Measurements from ENCODE around the gene CBARP. TPM values are rescaled to one million over a fixed set of nuclear protein-coding genes. Genes with fewer than 3 reads are reported as not detected.

The CBARP gene
- total RNA-seq, 1 experiment from 2014 or later, result 13.3 TPM

DNA sequence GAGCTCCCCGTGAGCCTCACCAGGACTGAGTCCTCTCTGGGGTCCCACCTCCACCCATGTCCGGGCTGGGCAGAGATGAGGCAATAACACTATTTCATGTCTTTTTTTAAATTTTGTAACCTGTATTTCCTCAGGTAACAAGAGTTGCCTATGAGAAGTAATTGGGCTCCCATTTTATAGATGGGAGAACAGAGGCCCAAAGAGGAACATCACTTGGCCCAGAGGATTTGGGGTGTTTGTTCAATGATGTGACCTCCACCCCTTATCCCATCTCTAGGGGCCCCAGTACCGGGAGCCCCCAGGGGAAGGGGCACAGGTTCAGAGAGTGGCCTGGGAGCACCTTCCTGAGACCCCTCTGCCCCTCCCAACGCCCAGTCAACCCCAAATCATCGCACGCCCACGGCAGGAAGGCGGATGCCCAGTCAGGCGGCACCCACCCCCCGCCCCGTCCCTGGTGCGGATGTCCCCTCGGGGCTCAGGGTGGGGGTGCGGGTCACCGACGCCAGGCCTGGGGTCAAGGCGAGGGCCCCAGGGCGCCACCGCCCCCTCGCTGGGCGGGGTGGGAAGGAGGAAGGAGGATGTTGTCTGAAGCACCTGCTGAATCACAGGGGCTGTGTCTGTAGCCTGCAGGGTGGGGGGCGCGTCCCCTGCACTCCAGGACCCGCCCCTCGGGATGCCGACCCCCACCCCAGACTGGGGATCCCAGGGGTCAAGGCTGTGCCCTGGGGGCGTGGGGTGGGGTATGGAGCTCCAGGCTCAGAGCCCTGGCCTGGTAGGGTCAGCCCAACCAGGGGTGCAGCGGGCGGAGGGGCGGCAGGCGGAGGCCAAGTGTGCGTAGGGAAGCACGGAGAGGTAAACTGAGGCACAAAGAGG lies 22.3 kb upstream of the CBARP start:
- no peak for TF ChIP-seq EZH2 (IDR thresholded peaks at IDR 0.05; ENCODE audit: borderline replicate concordance, low read depth, low read length, poor library complexity, severe bottlenecking)
- TF ChIP-seq, protein P1, sequence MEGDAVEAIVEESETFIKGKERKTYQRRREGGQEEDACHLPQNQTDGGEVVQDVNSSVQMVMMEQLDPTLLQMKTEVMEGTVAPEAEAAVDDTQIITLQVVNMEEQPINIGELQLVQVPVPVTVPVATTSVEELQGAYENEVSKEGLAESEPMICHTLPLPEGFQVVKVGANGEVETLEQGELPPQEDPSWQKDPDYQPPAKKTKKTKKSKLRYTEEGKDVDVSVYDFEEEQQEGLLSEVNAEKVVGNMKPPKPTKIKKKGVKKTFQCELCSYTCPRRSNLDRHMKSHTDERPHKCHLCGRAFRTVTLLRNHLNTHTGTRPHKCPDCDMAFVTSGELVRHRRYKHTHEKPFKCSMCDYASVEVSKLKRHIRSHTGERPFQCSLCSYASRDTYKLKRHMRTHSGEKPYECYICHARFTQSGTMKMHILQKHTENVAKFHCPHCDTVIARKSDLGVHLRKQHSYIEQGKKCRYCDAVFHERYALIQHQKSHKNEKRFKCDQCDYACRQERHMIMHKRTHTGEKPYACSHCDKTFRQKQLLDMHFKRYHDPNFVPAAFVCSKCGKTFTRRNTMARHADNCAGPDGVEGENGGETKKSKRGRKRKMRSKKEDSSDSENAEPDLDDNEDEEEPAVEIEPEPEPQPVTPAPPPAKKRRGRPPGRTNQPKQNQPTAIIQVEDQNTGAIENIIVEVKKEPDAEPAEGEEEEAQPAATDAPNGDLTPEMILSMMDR (conservative IDR thresholded peaks at IDR 0.05; ENCODE audit: low read depth, low read length), result no peak
- Histone ChIP-seq H3K27ac (ENCODE audit: low read depth, low read length, poor library complexity, severe bottlenecking) (peak overlapping the region; percentile 77), H3K36me3 (ENCODE audit: insufficient read depth, low read length, poor library complexity, severe bottlenecking) (peaks cover 29% of the 10 kb centered on the region), H3K4me3 (ENCODE audit: low read depth, low read length, poor library complexity, severe bottlenecking) (peak overlapping the region; percentile 82), H3K4me1 (ENCODE audit: insufficient read depth, low read length, poor library complexity, severe bottlenecking) (peaks cover 74% of the 10 kb centered on the region), H3K27me3 (replicated peaks; ENCODE audit: insufficient read depth, low read depth, low read length, poor library complexity) (no peaks in the 10 kb centered on the region), H3K9me3 (ENCODE audit: low read depth, low read length, poor library complexity, severe bottlenecking) (no peaks in the 10 kb centered on the region)
- intact Hi-C loops (cut with micrococcal nuclease; ENCODE audit: unreplicated experiment), result no loop called here
- BruUV-seq (replicated peaks), result no TSS peak
- ChIA-PET POLR2A (ENCODE audit: low non-redundant PET) (interaction anchor here (1.5 kb wide), 1 partner anchor 9 kb away, joined by 3 read pairs; the partner anchor contains the start of gene CIRBP), CTCF (no interaction called here)
- DNase-seq (ENCODE audit: low spot score), result no peak

DNA sequence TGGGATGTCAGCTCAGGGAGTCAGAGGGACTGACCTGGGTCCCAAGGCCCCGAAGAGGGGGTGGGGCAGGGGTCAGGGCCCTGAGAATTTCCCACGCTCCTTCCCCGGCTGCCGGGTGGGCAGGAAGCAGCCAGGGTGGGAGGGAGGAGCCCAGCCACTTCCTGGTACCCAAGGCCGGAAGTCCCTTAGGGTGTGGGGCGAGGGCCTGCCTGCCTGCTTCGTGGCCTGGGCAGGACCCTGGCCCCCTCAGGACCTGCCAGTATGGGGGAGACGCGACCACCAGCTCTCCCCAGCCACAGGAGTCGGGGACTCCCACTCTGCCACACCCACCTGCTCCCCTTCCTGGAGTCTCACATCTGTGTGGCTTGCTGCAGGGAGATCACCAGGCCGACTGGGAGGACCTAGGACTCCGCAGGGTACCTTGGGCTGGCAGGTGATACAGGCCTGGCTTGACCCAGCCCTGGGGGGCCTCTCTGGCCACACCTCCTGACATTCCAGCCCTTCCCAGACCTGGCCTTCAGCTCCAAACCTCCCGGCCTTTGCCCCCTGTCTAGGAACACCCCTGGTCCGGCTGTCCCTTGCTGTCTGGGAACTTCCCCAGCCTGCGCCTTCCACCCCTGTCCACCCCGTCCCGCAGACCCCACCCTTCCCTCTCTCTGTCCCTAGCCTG lies 21.5 kb upstream of the CBARP start:
- ChIA-PET POLR2A (ENCODE audit: low non-redundant PET) (no interaction called here), CTCF (no interaction called here)
- Histone ChIP-seq H3K36me3 (ENCODE audit: insufficient read depth, low read length, poor library complexity, severe bottlenecking) (peaks cover 37% of the 10 kb centered on the region), H3K27me3 (replicated peaks; ENCODE audit: insufficient read depth, low read depth, low read length, poor library complexity) (no peaks in the 10 kb centered on the region), H3K27ac (ENCODE audit: low read depth, low read length, poor library complexity, severe bottlenecking) (peak overlapping the region; percentile 77), H3K4me1 (ENCODE audit: insufficient read depth, low read length, poor library complexity, severe bottlenecking) (peaks cover 78% of the 10 kb centered on the region), H3K4me3 (ENCODE audit: low read depth, low read length, poor library complexity, severe bottlenecking) (peak overlapping the region; percentile 25), H3K9me3 (ENCODE audit: low read depth, low read length, poor library complexity, severe bottlenecking) (no peaks in the 10 kb centered on the region)
- no TSS peak for BruUV-seq (replicated peaks)
- DNase-seq (ENCODE audit: low spot score), result peak; percentile 78
- TF ChIP-seq, protein P1 (conservative IDR thresholded peaks at IDR 0.05; ENCODE audit: low read depth, low read length), result no peak
- TF ChIP-seq EZH2 (IDR thresholded peaks at IDR 0.05; ENCODE audit: borderline replicate concordance, low read depth, low read length, poor library complexity, severe bottlenecking), result no peak
- intact Hi-C loops (cut with micrococcal nuclease; ENCODE audit: unreplicated experiment), result no loop called here

- ChIA-PET CTCF (no interaction called here), POLR2A (ENCODE audit: low non-redundant PET) (interaction anchor here (0.6 kb wide), 2 partner anchors 10 to 11 kb away, joined by 5 to 8 read pairs; no protein-coding TSS in a partner anchor)
- no peaks in the 10 kb centered on the region for H3K27me3 ChIP-seq (replicated peaks; ENCODE audit: insufficient read depth, low read depth, low read length, poor library complexity)
- intact Hi-C loops (cut with micrococcal nuclease; ENCODE audit: unreplicated experiment), result no loop called here
- peaks cover 84% of the 10 kb centered on the region for H3K4me1 ChIP-seq (ENCODE audit: insufficient read depth, low read length, poor library complexity, severe bottlenecking)
- H3K4me3 ChIP-seq (ENCODE audit: low read depth, low read length, poor library complexity, severe bottlenecking), result peak overlapping the region; percentile 25
- no peaks in the 10 kb centered on the region for H3K9me3 ChIP-seq (ENCODE audit: low read depth, low read length, poor library complexity, severe bottlenecking)
- DNase-seq (ENCODE audit: low spot score), result no peak
- H3K27ac ChIP-seq (ENCODE audit: low read depth, low read length, poor library complexity, severe bottlenecking), result peak overlapping the region; percentile 77
- BruUV-seq (replicated peaks), result no TSS peak
- TF ChIP-seq, protein P1 (conservative IDR thresholded peaks at IDR 0.05; ENCODE audit: low read depth, low read length), result no peak
- no peak for TF ChIP-seq EZH2 (IDR thresholded peaks at IDR 0.05; ENCODE audit: borderline replicate concordance, low read depth, low read length, poor library complexity, severe bottlenecking)
- H3K36me3 ChIP-seq (ENCODE audit: insufficient read depth, low read length, poor library complexity, severe bottlenecking), result peaks cover 43% of the 10 kb centered on the region
Observed at GRCh38 chr19:1258707-1259205, 21.0 kb upstream of the CBARP start.
